Measurements from ENCODE around the gene KCNIP1.
A peak's percentile ranks its signal among the peaks of the same experiment; 100 is the strongest.

Gene KCNIP1

DNA sequence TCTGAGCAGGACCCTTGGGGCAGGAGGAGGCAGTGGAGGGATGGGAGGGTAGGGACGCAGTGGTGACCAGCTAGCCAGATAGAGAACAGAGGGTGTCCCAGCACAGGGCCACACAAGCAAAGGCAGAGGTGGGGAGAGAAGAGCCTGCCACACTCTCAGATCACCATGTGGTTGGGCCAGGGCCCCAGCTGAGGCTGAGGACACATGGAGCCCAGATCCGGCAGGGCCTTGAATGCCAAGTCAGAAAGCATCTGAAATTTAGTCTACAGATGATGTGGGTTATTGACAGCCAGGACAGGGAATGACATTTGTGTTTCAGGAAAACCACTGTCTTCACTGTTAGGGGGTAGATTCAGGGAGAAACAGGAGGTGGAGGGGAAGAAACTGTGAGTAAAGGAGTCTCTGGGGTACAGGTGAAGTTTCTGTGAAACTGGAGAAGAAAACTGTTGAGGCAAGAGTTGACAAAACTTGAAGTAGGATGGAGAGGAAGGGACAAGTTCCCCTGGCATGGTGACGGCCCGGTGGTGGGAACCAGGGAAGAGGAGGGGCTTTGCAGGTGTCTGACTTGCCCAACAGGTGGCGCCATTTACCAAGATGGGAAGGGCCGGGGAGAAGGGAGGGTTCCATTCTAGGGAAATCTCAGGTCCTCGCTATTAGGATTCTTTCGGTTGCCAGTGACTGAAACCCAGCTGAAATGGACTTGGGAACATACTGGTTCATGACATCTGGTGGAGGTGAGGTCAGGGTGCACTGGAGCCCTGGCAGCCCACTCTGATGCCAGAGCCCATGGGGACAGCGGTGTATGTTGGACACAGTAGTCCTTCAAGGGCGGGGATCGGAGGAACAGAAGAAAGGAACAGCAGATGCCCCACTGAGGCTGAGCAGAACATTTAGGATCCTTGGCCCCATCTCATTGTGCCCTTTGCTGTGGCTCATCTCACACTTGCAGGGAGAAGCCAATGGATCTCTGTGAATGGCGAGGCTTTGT is 100.1 kb downstream of the KCNIP1 start:
- peak; percentile 51 for DNase-seq

DNA sequence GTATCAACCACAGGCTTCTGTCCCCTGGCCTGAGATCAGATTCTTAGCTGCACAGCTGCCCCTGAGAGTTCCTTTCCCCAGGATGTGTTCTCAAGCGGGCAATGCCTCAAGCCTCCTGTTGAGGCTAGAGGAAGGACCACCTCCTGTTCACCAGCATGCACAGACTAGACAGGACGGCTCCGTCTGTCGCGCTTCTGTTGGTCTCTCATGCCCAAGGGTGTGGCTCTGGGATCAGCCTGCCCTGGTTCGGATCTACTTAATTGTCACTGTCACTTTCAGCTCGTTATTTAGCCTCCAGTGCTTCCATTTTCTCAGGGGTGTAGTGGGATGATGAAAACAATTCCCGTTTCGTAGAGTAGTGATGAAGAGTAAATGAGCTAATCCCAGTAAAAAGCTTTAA is 103.1 kb downstream of the KCNIP1 start:
- no peak for DNase-seq

GRCh38 chr5:170611449-170612090 is 107.8 kb downstream of the KCNIP1 start:
- DNase-seq = peak; percentile 26

DNA sequence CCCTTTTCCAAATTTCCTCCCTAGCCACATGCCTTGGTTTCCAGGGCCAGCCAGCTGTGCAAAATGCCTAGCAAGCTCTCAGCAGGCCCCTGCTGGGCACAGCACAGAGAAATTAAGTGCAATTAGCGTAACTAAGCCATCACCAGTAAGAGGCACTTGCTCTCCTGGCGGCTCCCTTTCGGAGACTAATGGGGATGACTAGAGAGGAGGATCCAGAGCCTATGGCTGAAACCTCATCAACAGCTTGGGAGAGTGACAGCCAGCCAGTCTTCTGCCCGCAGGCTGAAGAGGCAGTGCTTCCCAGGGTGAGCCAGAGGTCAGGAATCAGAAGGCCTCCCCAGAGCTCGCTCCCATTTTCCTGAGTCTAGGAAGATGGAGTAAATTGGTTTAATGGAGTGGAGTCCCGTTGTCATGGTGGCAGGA is 108.4 kb downstream of the KCNIP1 start:
- DNase-seq = peak; percentile 58

DNA sequence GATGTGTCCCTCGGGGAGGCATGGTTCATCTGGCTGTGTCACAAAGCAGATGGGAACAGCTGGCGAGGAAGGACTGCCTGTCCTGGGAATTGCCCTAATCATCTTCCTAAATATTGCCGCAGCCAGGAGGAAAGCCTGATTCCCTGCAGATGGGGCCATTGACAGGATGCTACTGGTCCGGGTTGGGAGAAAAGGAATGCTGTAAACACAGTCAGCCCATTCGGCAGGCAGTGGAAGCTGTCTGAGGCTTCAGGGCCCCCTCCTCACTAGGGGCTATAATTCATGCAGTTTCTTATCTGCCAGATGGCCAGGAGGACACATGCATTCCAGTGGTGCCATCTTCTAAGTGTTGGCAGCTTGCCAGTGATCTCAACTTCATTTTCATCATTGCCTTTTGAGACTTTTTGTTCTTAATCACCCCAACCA is 110.3 kb downstream of the KCNIP1 start:
- DNase-seq = no peak

- DNase-seq = no peak
Measured at GRCh38 chr5:170614720-170615119, 110.9 kb downstream of the KCNIP1 start.

GRCh38 chr5:170617533-170618490 is 114.0 kb downstream of the KCNIP1 start:
- no peak for DNase-seq

DNA sequence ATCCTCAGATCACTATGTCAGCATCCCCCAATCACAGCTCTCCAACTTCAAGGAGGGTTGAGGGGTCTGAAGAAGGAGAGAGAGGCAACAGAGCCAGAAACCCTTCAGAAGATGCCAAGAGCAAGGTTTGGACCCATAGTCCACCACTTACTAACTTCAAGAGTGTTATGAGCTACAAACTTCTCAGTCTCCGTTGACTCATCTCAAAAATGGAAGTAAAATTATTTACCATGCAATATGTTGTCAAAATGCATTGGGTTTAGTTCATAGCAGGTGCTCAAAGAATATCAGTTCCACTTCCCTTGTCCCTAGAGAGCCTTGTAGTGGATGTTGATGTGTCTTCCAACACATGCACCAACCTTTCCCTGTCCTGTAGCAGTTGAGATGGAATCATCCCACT is 116.0 kb downstream of the KCNIP1 start:
- no peak for DNase-seq

DNA sequence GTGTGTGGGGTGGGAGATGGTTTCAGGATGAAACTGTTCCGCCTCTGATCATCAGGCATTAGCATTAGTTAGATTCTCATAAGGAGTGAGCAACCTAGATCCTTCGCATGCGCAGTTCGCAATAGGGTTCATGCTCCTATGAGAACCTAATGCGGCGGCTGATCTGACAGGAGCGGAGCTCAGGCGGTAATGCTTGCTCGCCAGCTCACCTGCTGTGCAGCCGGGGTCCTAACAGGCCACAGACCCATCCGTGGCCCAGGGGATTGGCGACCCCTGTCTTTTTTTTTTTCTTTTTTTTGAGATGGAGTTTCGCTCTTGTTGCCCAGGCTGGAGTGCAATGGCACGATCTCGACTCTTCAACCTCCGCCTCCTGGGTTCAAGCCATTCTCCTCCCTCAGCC is 119.1 kb downstream of the KCNIP1 start:
- DNase-seq = no peak

DNA sequence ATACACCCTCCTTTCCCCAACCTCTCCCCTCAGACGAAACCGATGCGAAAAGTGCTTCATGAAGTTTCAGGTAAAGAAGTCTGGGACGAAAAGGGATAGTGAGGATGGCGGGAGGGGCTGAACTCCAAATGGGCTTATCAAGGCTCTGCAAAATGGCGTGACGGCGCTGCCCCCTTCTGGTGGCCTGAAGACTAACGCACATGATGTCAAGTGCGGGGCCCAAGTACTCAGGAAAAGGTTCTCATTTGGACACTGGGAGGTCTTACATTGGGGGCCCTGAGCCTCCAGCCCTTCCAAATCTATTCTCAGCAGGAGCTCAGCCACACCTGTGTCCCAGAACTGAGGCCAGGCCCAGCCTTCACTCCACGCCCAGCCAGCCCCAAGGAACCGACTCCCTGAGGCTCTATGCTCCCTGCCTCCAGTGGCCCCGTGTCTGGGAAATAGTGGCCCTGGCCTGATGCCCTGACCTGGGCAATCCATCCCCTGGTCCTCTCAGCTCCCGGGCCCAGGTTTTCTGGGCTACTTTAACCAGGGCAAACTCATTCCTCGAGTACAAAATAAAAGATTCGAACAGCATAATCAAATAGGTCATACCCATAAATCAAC is 119.9 kb downstream of the KCNIP1 start:
- DNase-seq = peak; percentile 38

DNA sequence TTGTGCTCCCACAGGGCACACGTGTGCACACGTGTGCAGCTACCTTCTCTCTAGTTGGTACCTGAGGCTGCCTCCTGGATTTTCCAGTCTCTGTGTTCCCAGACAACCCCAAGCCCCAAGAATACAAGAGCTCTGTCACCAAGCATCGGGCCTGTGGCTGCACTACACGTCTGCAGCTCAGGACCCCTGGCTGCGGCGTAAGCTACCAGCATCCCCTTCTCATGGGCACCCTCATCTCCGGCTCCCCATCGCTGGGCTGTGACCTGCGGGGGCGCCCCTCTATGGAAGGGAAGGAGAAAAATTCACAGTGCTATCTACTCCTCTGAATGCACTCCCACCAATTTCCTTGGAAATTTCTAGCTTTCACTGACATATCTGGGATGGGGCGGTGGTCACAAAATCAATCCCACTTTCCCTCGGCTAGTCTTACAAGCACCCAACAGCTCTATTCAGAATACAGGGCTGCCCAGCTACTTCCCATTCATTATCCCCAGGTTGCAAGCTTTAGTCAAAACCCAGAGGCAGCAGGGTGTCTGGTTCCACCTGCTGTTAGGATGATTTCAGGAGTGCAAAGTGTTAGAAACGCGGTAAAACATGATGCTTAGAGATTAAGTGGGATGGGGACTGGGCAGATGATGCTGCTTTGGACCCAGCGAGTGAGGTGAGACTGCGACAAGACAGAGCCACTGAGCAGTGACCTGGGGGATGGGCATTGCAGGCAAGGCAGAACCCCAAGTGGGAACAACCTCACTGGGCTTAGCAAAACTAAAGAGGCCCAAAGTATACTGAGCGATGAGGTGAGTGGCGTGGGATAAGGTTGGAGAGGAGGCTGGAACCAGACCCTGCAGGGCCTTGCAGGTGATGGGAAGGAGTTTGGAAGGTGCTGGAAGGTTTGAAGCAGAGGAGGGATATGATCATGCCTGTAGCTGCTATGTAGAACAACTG is 121.7 kb downstream of the KCNIP1 start:
- no peak for DNase-seq

DNA sequence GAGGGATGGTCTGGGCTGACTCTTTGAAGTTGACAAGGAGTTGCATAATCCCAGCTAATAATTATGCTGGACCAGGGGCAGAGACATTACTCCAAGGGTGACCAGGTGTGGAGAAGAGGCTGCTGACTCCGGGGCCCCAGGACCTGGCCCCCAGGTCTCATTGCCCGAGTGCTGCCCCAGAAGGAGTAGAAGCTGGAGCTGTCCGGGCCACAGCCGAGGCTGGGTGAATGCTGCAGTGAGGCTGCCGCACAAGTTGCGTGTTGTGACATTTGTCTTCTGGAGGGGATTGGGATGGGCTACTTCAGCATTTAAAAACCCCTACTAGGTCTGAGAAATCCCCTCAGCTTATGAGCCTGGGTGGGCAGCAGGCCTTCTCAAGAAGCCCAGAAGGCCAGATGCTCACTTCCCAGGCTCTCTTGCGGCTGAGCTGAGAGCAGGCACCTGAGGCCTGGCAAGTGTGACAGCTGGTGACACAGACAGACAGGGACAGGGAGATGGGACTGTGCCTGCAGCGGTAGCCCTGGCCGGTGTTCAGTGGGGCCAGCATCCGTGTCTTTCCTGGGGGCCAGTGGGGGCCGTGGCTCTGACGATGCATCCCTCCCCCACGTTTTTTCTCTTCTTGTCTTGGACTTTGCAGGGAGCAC is 122.8 kb downstream of the KCNIP1 start:
- no peak for DNase-seq

DNA sequence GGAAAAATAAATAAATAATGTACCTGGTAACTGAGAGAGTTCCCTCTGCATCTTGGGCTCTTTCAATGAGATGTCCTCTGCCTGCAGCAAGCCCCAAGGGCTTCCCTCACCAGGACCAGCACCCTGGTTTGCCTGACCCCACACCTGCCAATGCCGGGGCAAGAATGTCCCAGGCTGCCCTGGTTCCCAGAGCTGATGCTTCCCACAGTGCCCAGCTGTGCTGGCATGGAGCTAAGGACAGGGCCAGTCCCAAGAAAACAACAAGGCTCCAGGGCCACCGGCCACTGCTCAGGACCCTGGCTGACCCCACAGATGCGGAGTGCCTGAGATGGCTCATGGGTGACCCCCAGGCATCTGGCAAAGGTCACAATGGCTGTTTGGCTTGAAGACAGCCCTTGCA is 123.5 kb downstream of the KCNIP1 start:
- DNase-seq = no peak

- DNase-seq = no peak
Measured at GRCh38 chr5:170628028-170628427, 124.2 kb downstream of the KCNIP1 start.

GRCh38 chr5:170628691-170629565 is 125.1 kb downstream of the KCNIP1 start:
- no peak for DNase-seq

DNA sequence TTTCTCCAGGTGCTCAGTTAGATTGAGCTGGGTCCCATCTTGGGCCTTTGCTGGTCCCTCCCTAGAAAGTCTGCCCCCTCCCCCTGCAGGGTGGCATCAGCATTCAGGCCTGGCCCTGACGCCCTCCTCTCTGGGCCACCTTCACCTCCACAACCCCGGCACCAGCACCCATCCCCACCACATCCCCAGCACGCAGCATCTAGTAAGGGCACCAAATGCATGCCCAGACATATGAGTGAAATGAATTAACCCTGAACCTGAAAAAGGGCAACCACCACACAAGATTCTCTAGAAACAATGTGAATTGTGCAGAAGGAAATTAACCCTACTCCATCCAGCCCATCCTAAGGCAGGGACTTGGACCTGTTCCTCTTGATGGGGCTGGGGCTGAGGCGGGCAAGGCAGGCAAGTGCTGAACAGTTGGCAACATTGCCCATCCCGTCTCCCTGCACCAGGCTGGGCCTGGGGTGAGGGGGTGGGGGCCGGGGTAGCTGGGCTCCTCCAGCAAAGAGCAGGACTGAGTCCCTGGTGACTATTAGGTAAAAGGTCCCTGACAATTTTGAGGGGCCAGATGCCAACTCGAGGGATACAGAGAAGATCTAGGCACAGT is 125.9 kb downstream of the KCNIP1 start:
- no peak for DNase-seq

DNA sequence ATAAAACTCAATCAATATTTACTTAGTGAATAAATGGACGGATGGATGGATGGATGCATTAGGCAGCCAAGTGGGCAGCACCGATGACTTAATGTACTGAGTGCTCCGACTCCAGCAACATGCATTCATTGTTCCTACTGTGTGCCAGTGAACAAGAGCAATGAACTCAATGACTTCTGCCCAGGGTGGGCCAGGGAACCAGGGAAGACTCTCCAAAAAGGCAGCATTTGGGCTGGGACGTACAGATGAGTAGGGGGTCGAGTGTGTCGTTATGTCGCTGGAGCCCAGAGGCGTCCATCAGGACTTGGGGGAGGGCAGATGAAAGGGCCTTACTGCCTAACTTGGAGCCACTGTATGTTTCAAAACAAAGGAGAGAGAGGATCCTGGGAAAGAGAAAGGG is 126.4 kb downstream of the KCNIP1 start:
- no peak for DNase-seq

GRCh38 chr5:170630711-170631141 is 126.9 kb downstream of the KCNIP1 start:
- DNase-seq = no peak

All from NCI-H1092 treated with DMSO at 0.1 percent for 48 hours (cell line).